ENCODE data around the gene MFAP3L. TPM values are rescaled to one million over a fixed set of nuclear protein-coding genes. Genes with fewer than 3 reads are reported as not detected.

MFAP3L gene
- total and polyA plus RNA-seq, 2 donors (not counting 3 experiments of a cell fraction or from before 2014, with no cell fraction given) = 0.22 to 0.23 TPM

DNA sequence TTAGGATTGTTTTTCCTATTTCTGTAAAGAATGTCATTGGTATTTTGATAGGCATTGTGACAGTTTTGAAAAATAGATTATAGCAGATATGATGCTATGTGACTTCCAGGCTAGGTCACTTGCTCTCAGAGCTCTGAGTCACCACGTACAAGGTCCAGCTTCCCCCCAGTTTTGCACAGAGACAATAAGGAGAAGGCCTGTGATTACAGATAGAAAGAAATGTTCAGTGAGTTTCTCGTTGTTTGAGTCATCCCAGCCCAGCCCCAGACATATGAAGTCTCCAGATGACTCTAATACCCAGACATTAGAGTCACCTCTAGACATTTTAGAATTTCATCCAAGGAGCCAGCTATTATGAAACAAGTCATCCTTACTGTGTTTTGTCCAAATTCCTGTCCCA is 57.2 kb downstream of the MFAP3L start:
- intact Hi-C loops (cut with micrococcal nuclease) = no loop called here
- Histone ChIP-seq H3K9ac (replicated peaks; ENCODE audit: extremely low read depth, insufficient read depth, low read length) (no peak overlapping the region), H3K36me3 (ENCODE audit: control insufficient read depth in 2 of 2, extremely low read depth in 1 of 2, insufficient read depth in 2 of 2, low read length in 2 of 2) (no peaks in the 10 kb centered on the region), H2AFZ (ENCODE audit: low read depth, low read length) (no peak overlapping the region), H3K27ac (ENCODE audit: insufficient read depth, low read depth, low read length) (no peak overlapping the region), H3K4me3 (replicated peaks in 1 of 3; ENCODE audit: insufficient read depth in 1 of 3, low read depth in 1 of 3, low read length in 3 of 3) (no peak overlapping the region), H3K4me2 (ENCODE audit: insufficient read depth, low read length) (no peak overlapping the region), H3K9me1 (replicated peaks; ENCODE audit: control insufficient read depth, extremely low read depth, insufficient read depth, low read length) (no peaks in the 10 kb centered on the region), H3K27me3 (ENCODE audit: control insufficient read depth in 2 of 2, insufficient read depth in 2 of 2, low read length in 2 of 2) (no peaks in the 10 kb centered on the region), H4K20me1 (replicated peaks; ENCODE audit: control insufficient read depth, extremely low read depth, insufficient read depth, low read length) (no peaks in the 10 kb centered on the region), H3K9me3 (replicated peaks; ENCODE audit: control insufficient read depth, insufficient read depth, low read length) (no peaks in the 10 kb centered on the region), H3K4me1 (ENCODE audit: control insufficient read depth, extremely low read depth, insufficient read depth, low read length) (no peaks in the 10 kb centered on the region), H3K79me2 (ENCODE audit: control insufficient read depth, insufficient read depth, low read length) (no peaks in the 10 kb centered on the region)
- ChIA-PET POLR2A (no interaction called here), CTCF (no interaction called here)
- FAIRE-seq = no peak
- dilution Hi-C loops (cut with MboI; ENCODE audit: extremely low pct_ligation_motif_present, low sequenced_read_pairs) = no loop called here
- TF ChIP-seq JUN (IDR thresholded peaks at IDR 0.05; ENCODE audit: borderline replicate concordance, insufficient read depth, insufficient read length, low read depth) (no peak), FOS (IDR thresholded peaks at IDR 0.05; ENCODE audit: borderline replicate concordance, insufficient read depth, low read length) (no peak), GATA2 (IDR thresholded peaks at IDR 0.05; ENCODE audit: insufficient read depth, insufficient read length, low read depth, low read length) (no peak), EZH2 (IDR thresholded peaks at IDR 0.05; ENCODE audit: borderline replicate concordance, low read depth, low read length, severe bottlenecking) (no peak), POLR2AphosphoS5 (IDR thresholded peaks at IDR 0.05; ENCODE audit: insufficient read depth, low read depth, low read length) (no peak)
- TF ChIP-seq, protein P1, sequence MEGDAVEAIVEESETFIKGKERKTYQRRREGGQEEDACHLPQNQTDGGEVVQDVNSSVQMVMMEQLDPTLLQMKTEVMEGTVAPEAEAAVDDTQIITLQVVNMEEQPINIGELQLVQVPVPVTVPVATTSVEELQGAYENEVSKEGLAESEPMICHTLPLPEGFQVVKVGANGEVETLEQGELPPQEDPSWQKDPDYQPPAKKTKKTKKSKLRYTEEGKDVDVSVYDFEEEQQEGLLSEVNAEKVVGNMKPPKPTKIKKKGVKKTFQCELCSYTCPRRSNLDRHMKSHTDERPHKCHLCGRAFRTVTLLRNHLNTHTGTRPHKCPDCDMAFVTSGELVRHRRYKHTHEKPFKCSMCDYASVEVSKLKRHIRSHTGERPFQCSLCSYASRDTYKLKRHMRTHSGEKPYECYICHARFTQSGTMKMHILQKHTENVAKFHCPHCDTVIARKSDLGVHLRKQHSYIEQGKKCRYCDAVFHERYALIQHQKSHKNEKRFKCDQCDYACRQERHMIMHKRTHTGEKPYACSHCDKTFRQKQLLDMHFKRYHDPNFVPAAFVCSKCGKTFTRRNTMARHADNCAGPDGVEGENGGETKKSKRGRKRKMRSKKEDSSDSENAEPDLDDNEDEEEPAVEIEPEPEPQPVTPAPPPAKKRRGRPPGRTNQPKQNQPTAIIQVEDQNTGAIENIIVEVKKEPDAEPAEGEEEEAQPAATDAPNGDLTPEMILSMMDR (IDR thresholded peaks at IDR 0.05; ENCODE audit: extremely low read depth in 1 of 2, insufficient read depth in 1 of 2, low read depth in 1 of 2, low read length in 2 of 2) = no peak
- BruUV-seq (replicated peaks) = no TSS peak
- no peak for DNase-seq (ENCODE audit: low read depth, low spot score)

All from endothelial cell of umbilical vein (primary cell).